DMS79 treated with DMSO at 0.1 percent for 48 hours (cell line): Measurements from ENCODE around the gene DGCR2.
"Not testable (repeated sequence)": the region's sequence is repeated elsewhere in the genome, so short reads cannot be mapped to it uniquely, and the experiment has no call there.

ENCODE experiments used
- DNase-seq: peaks from one replicate; lab custom pipeline; 2025; lab: John Stamatoyannopoulos, UW

DGCR2 gene

GRCh38 chr22:19040888-19041703, 81.1 kb downstream of the DGCR2 start:
- no peak for DNase-seq

- no peak for DNase-seq
Observed at GRCh38 chr22:19040391-19040861, 81.8 kb downstream of the DGCR2 start.

GRCh38 chr22:19039796-19040280, 82.4 kb downstream of the DGCR2 start:
- no peak for DNase-seq

- no peak for DNase-seq
Observed at GRCh38 chr22:19039448-19039780, 82.8 kb downstream of the DGCR2 start.

GRCh38 chr22:19038728-19039447, 83.3 kb downstream of the DGCR2 start:
- no peak for DNase-seq

GRCh38 chr22:19038164-19038546, 84.1 kb downstream of the DGCR2 start:
- DNase-seq: no peak

- no peak for DNase-seq
Observed at GRCh38 chr22:19037282-19038163, 84.7 kb downstream of the DGCR2 start.

- no peak for DNase-seq
Observed at GRCh38 chr22:19036523-19037273, 85.5 kb downstream of the DGCR2 start.

GRCh38 chr22:19036229-19036522, 86.0 kb downstream of the DGCR2 start:
- no peak for DNase-seq

- DNase-seq: no peak
Observed at GRCh38 chr22:19035474-19036228, 86.6 kb downstream of the DGCR2 start.

GRCh38 chr22:19035126-19035473, 87.1 kb downstream of the DGCR2 start:
- not testable (repeated sequence) for DNase-seq

- not testable (repeated sequence) for DNase-seq
Observed at GRCh38 chr22:19034724-19035120, 87.5 kb downstream of the DGCR2 start.

- not testable (repeated sequence) for DNase-seq
Observed at GRCh38 chr22:19034031-19034723, 88.0 kb downstream of the DGCR2 start.

- not testable (repeated sequence) for DNase-seq
Observed at GRCh38 chr22:19033568-19033905, 88.7 kb downstream of the DGCR2 start.

GRCh38 chr22:19032898-19033567, 89.2 kb downstream of the DGCR2 start:
- DNase-seq: not testable (repeated sequence)

- not testable (repeated sequence) for DNase-seq
Observed at GRCh38 chr22:19032156-19032785, 89.9 kb downstream of the DGCR2 start.

- DNase-seq: not testable (repeated sequence)
Observed at GRCh38 chr22:19030889-19031252, 91.3 kb downstream of the DGCR2 start.

GRCh38 chr22:19030226-19030888, 91.9 kb downstream of the DGCR2 start:
- DNase-seq: not testable (repeated sequence)
